ENCODE results near the gene SLC16A12.
"Not testable (repeated sequence)": the region's sequence is repeated elsewhere in the genome, so short reads cannot be mapped to it uniquely, and the experiment has no call there.

The SLC16A12 gene

DNA sequence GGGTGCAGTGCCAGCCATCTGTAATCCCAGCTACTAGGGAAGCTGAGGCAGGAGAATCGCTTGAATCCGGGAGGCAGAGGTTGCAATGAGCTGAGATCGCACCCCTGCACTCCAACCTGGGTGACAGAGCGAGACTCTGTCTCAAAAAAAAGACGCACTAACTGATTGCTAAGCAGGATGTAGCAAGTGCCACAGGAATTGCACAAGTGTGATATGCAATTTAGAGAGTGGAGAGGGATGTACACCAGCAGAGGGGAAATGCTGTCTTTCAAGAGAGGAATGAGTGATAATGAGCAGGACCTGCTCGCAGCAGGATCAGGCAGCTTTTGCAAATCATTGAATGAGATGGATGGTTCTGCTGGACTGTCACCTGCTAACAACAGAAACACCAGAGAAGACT lies 13.3 kb upstream of the SLC16A12 start:
- H3K27ac ChIP-seq (ENCODE audit: low read length): no peak overlapping the region
- no peaks in the 10 kb centered on the region for H3K36me3 ChIP-seq (replicated peaks; ENCODE audit: low read depth, low read length)
- H3K9ac ChIP-seq (ENCODE audit: low read length): no peak overlapping the region
- no peak overlapping the region for H3K4me2 ChIP-seq (ENCODE audit: low read length)
- no peaks in the 10 kb centered on the region for H3K4me1 ChIP-seq (ENCODE audit: low read length)
- H3K4me3 ChIP-seq (ENCODE audit: low read length): no peak overlapping the region
- no peaks in the 10 kb centered on the region for H3K9me3 ChIP-seq (ENCODE audit: insufficient read depth, low read length)
- no peak overlapping the region for H2AFZ ChIP-seq (ENCODE audit: low read depth, low read length)
- no peaks in the 10 kb centered on the region for H4K20me1 ChIP-seq (ENCODE audit: insufficient read depth, low read length)
- TF ChIP-seq, protein P1, sequence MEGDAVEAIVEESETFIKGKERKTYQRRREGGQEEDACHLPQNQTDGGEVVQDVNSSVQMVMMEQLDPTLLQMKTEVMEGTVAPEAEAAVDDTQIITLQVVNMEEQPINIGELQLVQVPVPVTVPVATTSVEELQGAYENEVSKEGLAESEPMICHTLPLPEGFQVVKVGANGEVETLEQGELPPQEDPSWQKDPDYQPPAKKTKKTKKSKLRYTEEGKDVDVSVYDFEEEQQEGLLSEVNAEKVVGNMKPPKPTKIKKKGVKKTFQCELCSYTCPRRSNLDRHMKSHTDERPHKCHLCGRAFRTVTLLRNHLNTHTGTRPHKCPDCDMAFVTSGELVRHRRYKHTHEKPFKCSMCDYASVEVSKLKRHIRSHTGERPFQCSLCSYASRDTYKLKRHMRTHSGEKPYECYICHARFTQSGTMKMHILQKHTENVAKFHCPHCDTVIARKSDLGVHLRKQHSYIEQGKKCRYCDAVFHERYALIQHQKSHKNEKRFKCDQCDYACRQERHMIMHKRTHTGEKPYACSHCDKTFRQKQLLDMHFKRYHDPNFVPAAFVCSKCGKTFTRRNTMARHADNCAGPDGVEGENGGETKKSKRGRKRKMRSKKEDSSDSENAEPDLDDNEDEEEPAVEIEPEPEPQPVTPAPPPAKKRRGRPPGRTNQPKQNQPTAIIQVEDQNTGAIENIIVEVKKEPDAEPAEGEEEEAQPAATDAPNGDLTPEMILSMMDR (IDR thresholded peaks at IDR 0.05; ENCODE audit: low read depth, low read length): no peak
- TF ChIP-seq EZH2phosphoT487 (IDR thresholded peaks at IDR 0.05; ENCODE audit: low read depth): no peak
- no peaks in the 10 kb centered on the region for H3K79me2 ChIP-seq (ENCODE audit: low read length)
- no peaks in the 10 kb centered on the region for H3K27me3 ChIP-seq (ENCODE audit: low read depth, low read length)

DNA sequence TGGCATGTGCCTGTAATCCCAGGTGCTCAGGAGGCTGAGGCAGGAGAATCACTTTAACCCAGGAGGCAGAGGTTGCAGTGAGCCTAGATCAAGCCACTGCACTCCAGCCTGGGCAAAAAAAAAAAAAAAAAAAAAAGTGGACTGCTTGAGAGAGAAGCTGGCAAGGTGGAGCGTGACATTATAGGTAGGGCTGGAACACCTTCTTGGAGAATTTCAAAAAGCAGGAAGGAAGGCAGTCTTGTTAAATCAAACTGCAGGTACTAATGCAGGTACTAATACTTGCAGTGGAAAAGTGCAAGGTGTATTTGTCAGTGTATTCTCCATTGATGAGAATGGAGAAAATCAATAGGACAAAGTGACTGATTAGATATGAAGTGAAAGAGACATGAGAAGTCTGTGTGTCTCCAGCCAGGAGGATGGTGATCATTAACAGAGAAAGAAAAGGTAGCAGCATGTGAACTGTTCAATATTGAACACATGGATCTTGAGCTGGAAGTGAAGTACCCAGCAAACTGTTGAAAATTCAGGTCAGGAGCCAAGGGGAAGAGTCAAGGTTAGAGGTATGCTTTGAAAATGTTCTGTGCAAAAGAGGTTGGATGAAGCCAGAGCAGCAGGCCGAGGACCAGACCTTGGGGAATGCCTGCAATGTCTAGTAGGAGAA lies 12.6 kb upstream of the SLC16A12 start:
- no peaks in the 10 kb centered on the region for H3K79me2 ChIP-seq (ENCODE audit: low read length)
- no peak overlapping the region for H3K4me2 ChIP-seq (ENCODE audit: low read length)
- no peaks in the 10 kb centered on the region for H3K36me3 ChIP-seq (replicated peaks; ENCODE audit: low read depth, low read length)
- no peaks in the 10 kb centered on the region for H3K27me3 ChIP-seq (ENCODE audit: low read depth, low read length)
- TF ChIP-seq EZH2phosphoT487 (IDR thresholded peaks at IDR 0.05; ENCODE audit: low read depth): no peak
- TF ChIP-seq, protein P1 (IDR thresholded peaks at IDR 0.05; ENCODE audit: low read depth, low read length): no peak
- no peaks in the 10 kb centered on the region for H3K9me3 ChIP-seq (ENCODE audit: insufficient read depth, low read length)
- no peak overlapping the region for H3K27ac ChIP-seq (ENCODE audit: low read length)
- no peak overlapping the region for H3K4me3 ChIP-seq (ENCODE audit: low read length)
- H2AFZ ChIP-seq (ENCODE audit: low read depth, low read length): no peak overlapping the region
- no peaks in the 10 kb centered on the region for H3K4me1 ChIP-seq (ENCODE audit: low read length)
- H4K20me1 ChIP-seq (ENCODE audit: insufficient read depth, low read length): no peaks in the 10 kb centered on the region
- no peak overlapping the region for H3K9ac ChIP-seq (ENCODE audit: low read length)

DNA sequence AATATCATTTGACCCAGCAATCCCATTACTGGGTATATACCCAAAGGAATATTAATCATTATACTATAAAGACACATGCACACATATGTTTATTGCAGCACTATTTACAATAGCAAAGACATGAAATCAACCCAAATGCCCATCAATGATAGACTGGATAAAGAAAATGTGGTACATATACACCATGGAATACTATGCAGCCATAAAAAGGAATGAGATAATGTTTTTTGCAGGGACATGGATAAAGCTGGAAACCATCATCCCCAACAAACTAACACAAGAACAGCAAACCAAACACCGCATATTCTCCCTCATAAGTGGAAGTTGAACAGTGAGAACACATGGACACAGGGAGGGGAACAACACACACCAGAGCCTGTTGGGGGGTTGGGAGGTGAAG lies 11.3 kb upstream of the SLC16A12 start:
- H3K27me3 ChIP-seq (ENCODE audit: low read depth, low read length); H3K4me1 ChIP-seq (ENCODE audit: low read length); H3K27ac ChIP-seq (ENCODE audit: low read length); H2AFZ ChIP-seq (ENCODE audit: low read depth, low read length); H4K20me1 ChIP-seq (ENCODE audit: insufficient read depth, low read length); H3K36me3 ChIP-seq (replicated peaks; ENCODE audit: low read depth, low read length); H3K4me2 ChIP-seq (ENCODE audit: low read length); H3K9ac ChIP-seq (ENCODE audit: low read length); H3K4me3 ChIP-seq (ENCODE audit: low read length); H3K79me2 ChIP-seq (ENCODE audit: low read length); H3K9me3 ChIP-seq (ENCODE audit: insufficient read depth, low read length): not testable (repeated sequence)

DNA sequence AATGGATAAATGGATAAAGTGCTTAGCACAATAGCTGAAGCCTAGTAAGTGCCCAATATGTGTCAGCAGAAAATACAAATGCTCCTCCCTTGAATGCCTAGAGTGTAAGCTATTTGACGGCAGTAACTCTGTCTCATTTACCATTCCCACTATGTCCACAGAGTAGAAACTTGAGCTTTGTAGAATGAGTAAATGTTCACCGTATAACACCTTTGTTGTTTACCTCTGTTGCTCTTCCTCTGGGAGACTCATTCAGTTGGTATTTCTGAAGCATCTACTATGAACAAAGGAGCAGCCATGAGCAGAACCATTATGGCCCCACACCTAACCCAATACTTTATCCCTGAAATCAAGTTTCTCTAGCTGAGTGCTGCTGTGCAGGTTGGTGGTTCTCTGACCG lies 8.4 kb upstream of the SLC16A12 start:
- H3K27me3 ChIP-seq (ENCODE audit: low read depth, low read length): no peaks in the 10 kb centered on the region
- H3K9ac ChIP-seq (ENCODE audit: low read length): no peak overlapping the region
- H3K4me2 ChIP-seq (ENCODE audit: low read length): no peak overlapping the region
- no peaks in the 10 kb centered on the region for H3K4me1 ChIP-seq (ENCODE audit: low read length)
- H3K36me3 ChIP-seq (replicated peaks; ENCODE audit: low read depth, low read length): no peaks in the 10 kb centered on the region
- H2AFZ ChIP-seq (ENCODE audit: low read depth, low read length): no peak overlapping the region
- no peak for TF ChIP-seq EZH2phosphoT487 (IDR thresholded peaks at IDR 0.05; ENCODE audit: low read depth)
- TF ChIP-seq, protein P1 (IDR thresholded peaks at IDR 0.05; ENCODE audit: low read depth, low read length): no peak
- H3K27ac ChIP-seq (ENCODE audit: low read length): no peak overlapping the region
- no peaks in the 10 kb centered on the region for H4K20me1 ChIP-seq (ENCODE audit: insufficient read depth, low read length)
- no peaks in the 10 kb centered on the region for H3K9me3 ChIP-seq (ENCODE audit: insufficient read depth, low read length)
- no peaks in the 10 kb centered on the region for H3K79me2 ChIP-seq (ENCODE audit: low read length)
- no peak overlapping the region for H3K4me3 ChIP-seq (ENCODE audit: low read length)
